K562 (cell line): Measurements from ENCODE around the gene PLEK2. TPM values are rescaled to one million over a fixed set of nuclear protein-coding genes. Genes with fewer than 3 reads are reported as not detected.

Experiments
- HCFC1 ChIP-seq: IDR thresholded peaks from 2 replicates; pipeline ENCODE4 v1.6.1; 2012; ENCODE audit warnings: low read depth, low read length, improper control_type of control experiment
- RAD51 ChIP-seq: fragments of 450-650 bp; IDR thresholded peaks from 2 replicates; pipeline ENCODE4 v1.7.1; 2016; ENCODE audit warnings: low read depth, mild to moderate bottlenecking, borderline replicate concordance
- polyA plus RNA-seq, 8 experiments: library from polyadenylated mRNA; depleted of rRNA in 4 of 8; stranded (reverse) in 5 of 8; unstranded in 3 of 8; fragments of >200 nt; fragmentation: Nextera tagmentation in 2 of 8; fragmentation: Illumina TruSeq in 1 of 8; extraction: Ambion mirVana in 2 of 8; extraction: Trizol in 1 of 8; gene quantifications; 2 replicates each; pipeline versions ENCODE4 v1.2.1 to v1.2.3, GENCODE V29; 2011 to 2014; ENCODE audit warnings: inconsistent platforms in 1 of 8, missing spikeins in 1 of 8
- total RNA-seq, 7 experiments: library from RNA; depleted of rRNA in 6 of 7; stranded (reverse); fragments of >200 nt in 6 of 7; fragmentation: Illumina TruSeq in 2 of 7; extraction: Trizol in 2 of 7; gene quantifications; 2 replicates each; pipeline versions ENCODE4 v1.2.1 to v1.2.3, GENCODE V29; 2011 to 2021; ENCODE audit warnings: low replicate concordance in 1 of 7
- TF ChIP-seq, protein P1 (sequence below), 2 experiments: fragments of 450-650 bp in 1 of 2; sonication (generic) in 1 of 2; formaldehyde crosslinking in 1 of 2; IDR thresholded peaks in 1 of 2; conservative IDR thresholded peaks in 1 of 2; 2 replicates each; pipeline versions ENCODE4 v1.6.1 to v1.8.1; 2016 to 2023; ENCODE audit warnings: mild to moderate bottlenecking in 2 of 2, moderate library complexity in 2 of 2, inconsistent platforms in 1 of 2, missing genetic modification reagents in 1 of 2
- TF ChIP-seq, protein P2 (sequence below): fragments of 450-650 bp; IDR thresholded peaks from 2 replicates; pipeline ENCODE4 v1.6.1; 2016; ENCODE audit warnings: low read depth

The PLEK2 gene
- total and polyA plus RNA-seq, 9 of the 15 experiments (the other 6 are each of a cell fraction or from before 2014, with no cell fraction given): not detected

DNA sequence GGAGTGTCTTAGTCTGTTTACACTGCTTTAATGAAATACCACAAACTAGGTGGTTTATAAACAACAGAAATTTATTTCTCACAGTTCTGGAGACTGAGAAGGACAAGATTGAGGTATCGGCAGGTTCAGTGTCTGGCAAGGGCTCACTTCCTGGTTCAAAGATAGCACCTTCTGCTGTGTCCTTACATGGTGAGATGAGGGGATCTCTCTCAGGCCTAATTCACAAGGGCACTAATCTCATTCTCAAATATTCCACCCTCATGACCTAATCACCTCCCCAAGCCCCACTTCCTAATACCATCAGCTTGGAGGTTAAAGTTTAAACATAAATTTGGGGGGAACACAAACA, 35.0 kb upstream of the PLEK2 start (continued):
- TF ChIP-seq, protein P1, sequence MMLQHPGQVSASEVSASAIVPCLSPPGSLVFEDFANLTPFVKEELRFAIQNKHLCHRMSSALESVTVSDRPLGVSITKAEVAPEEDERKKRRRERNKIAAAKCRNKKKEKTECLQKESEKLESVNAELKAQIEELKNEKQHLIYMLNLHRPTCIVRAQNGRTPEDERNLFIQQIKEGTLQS (IDR thresholded peaks at IDR 0.05): no peak
- TF ChIP-seq, protein P1 (CRISPR knock-in tag; conservative IDR thresholded peaks at IDR 0.05): no peak
- TF ChIP-seq HCFC1: no peak
- no peak for TF ChIP-seq RAD51
- TF ChIP-seq, protein P2, sequence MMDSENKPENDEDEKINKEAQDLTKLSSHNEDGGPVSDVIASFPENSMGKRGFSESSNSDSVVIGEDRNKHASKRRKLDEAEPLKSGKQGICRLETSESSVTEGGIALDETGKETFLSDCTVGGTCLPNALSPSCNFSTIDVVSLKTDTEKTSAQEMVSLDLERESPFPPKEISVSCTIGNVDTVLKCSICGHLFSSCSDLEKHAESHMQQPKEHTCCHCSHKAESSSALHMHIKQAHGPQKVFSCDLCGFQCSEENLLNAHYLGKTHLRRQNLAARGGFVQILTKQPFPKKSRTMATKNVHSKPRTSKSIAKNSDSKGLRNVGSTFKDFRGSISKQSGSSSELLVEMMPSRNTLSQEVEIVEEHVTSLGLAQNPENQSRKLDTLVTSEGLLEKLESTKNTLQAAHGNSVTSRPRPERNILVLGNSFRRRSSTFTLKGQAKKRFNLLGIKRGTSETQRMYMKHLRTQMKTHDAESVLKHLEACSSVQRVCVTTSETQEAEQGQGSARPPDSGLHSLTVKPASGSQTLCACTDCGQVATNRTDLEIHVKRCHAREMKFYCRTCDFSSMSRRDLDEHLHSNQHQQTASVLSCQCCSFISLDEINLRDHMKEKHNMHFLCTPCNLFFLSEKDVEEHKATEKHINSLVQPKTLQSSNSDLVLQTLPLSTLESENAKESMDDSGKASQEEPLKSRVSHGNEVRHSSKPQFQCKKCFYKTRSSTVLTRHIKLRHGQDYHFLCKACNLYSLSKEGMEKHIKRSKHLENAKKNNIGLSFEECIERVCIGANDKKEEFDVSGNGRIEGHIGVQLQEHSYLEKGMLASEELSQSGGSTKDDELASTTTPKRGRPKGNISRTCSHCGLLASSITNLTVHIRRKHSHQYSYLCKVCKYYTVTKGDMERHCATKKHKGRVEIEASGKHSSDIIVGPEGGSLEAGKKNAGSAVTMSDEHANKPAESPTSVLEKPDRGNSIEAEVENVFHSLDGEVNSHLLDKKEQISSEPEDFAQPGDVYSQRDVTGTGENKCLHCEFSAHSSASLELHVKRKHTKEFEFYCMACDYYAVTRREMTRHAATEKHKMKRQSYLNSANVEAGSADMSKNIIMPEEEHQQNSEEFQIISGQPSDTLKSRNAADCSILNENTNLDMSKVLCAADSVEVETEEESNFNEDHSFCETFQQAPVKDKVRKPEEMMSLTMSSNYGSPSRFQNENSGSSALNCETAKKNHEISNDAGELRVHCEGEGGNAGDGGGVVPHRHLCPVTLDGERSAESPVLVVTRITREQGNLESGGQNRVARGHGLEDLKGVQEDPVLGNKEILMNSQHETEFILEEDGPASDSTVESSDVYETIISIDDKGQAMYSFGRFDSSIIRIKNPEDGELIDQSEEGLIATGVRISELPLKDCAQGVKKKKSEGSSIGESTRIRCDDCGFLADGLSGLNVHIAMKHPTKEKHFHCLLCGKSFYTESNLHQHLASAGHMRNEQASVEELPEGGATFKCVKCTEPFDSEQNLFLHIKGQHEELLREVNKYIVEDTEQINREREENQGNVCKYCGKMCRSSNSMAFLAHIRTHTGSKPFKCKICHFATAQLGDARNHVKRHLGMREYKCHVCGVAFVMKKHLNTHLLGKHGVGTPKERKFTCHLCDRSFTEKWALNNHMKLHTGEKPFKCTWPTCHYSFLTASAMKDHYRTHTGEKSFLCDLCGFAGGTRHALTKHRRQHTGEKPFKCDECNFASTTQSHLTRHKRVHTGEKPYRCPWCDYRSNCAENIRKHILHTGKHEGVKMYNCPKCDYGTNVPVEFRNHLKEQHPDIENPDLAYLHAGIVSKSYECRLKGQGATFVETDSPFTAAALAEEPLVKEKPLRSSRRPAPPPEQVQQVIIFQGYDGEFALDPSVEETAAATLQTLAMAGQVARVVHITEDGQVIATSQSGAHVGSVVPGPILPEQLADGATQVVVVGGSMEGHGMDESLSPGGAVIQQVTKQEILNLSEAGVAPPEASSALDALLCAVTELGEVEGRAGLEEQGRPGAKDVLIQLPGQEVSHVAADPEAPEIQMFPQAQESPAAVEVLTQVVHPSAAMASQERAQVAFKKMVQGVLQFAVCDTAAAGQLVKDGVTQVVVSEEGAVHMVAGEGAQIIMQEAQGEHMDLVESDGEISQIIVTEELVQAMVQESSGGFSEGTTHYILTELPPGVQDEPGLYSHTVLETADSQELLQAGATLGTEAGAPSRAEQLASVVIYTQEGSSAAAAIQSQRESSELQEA: no peak
